ENCODE data around the gene COL6A3. TPM values are rescaled to one million over a fixed set of nuclear protein-coding genes. Genes with fewer than 3 reads are reported as not detected.

Gene COL6A3
- total RNA-seq, 1 experiment from 2014 or later: 1.2 TPM

DNA sequence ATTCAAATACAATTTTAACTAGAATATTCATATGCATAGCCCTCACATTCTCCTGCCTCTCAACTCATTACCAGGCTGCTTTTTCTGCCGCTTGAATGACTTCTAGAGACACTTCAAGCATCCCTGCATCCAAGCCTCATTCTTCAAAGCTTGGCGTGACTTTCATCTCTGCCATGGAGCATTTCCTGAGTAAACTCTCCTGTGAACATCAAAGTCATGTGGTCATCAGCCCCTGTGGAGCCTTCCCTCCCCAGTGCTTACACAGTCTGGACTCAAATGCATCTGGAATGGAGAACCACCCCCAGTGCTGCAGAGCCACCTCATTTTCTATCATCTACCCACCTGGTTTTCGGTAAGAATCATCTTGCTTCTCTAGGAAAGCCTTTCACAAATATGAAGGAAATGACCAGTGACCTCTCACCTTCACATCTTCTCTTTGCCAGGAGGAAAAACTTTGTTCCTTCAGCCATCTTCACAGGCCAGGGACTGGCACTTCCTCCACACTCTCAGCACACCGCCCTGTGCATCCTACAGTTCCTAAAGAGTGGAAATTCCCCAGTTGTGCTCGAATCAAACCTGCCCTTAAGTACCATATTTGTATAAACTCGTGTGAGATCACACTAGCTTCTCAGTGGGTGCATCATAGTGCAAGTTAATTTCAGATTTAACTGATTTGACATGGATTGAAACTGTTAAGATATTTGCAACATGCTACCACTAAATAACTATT lies 116.4 kb downstream of the COL6A3 start:
- Histone ChIP-seq H3K4me1 (ENCODE audit: control insufficient read depth in 1 of 2, insufficient read depth in 2 of 2, low read length in 2 of 2) (peaks cover 34 to 44% of the 10 kb centered on the region in 2 experiments), H3K9me3 (ENCODE audit: control insufficient read depth in 1 of 2, insufficient read depth in 1 of 2, low read depth in 1 of 2, low read length in 2 of 2) (no peaks in the 10 kb centered on the region), H3K27me3 (ENCODE audit: insufficient read depth, low read length) (no peaks in the 10 kb centered on the region; the same call in 1 of the 2 replicates), H4K20me1 (ENCODE audit: insufficient read depth) (no peaks in the 10 kb centered on the region), H3K9me2 (ENCODE audit: insufficient read depth) (no peaks in the 10 kb centered on the region), H3K79me2 (ENCODE audit: insufficient read depth, low read length) (no peaks in the 10 kb centered on the region), H3K27ac (ENCODE audit: low read depth, low read length) (no peak overlapping the region), H3K36me3 (ENCODE audit: control insufficient read depth in 1 of 2, insufficient read depth in 2 of 2, low read length in 2 of 2) (no peaks in the 10 kb centered on the region), H2AFZ (ENCODE audit: low read depth, low read length, poor library complexity, severe bottlenecking) (no peak overlapping the region), H3K9ac (ENCODE audit: low read length) (no peak overlapping the region), H3K4me2 (ENCODE audit: low read length) (peak overlapping the region; percentile 69), H3K4me3 (replicated peaks in 1 of 2; ENCODE audit: low read depth in 1 of 2, low read length in 2 of 2) (no peak overlapping the region)
- intact Hi-C loops (cut with micrococcal nuclease): no loop called here
- TF ChIP-seq TCF7L2 (IDR thresholded peaks at IDR 0.05; ENCODE audit: borderline replicate concordance, extremely low read depth, insufficient read depth, insufficient read length): peak; percentile 87
- TF ChIP-seq POLR2A (IDR thresholded peaks at IDR 0.05; ENCODE audit: borderline replicate concordance, extremely low read depth, insufficient read depth, insufficient read length): no peak
- ChIA-PET RAD21 (ENCODE audit: low non-redundant PET in 1 of 2, low total read pairs in 2 of 2, uncharacterized antibody in 2 of 2, unreplicated experiment in 2 of 2) (no interaction called here), CTCF (no interaction called here), POLR2A (no interaction called here)
- ATAC-seq: peak; percentile 32
- DNase-seq (ENCODE audit: low read depth, low spot score): no peak
- no TSS peak for BruUV-seq (replicated peaks)

DNA sequence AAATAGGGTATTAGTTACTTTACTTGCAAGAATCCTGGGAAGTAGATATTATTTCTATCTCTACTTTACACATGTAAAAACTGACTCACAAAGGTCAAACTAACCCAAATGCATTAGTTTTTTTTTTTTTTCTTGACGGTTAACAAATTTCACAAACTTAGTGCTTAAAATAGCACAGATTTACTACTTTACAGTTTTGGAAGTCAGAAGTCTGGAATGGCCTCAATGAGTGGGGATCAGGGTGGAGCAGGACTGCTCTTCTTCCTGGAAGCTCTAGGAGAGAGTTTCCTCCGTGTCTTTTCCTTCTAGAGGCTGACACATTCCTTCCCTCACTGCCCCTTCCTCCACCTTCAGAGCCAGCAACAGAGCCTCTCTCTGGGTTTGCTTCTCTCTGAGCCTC lies 117.2 kb downstream of the COL6A3 start:
- no TSS peak for BruUV-seq (replicated peaks)
- no peak for DNase-seq (ENCODE audit: low read depth, low spot score)
- TF ChIP-seq SRF (IDR thresholded peaks at IDR 0.05; ENCODE audit: low read depth): no peak
- TF ChIP-seq CBX3 (IDR thresholded peaks at IDR 0.05; ENCODE audit: low read depth): no peak
- TF ChIP-seq, protein P1, sequence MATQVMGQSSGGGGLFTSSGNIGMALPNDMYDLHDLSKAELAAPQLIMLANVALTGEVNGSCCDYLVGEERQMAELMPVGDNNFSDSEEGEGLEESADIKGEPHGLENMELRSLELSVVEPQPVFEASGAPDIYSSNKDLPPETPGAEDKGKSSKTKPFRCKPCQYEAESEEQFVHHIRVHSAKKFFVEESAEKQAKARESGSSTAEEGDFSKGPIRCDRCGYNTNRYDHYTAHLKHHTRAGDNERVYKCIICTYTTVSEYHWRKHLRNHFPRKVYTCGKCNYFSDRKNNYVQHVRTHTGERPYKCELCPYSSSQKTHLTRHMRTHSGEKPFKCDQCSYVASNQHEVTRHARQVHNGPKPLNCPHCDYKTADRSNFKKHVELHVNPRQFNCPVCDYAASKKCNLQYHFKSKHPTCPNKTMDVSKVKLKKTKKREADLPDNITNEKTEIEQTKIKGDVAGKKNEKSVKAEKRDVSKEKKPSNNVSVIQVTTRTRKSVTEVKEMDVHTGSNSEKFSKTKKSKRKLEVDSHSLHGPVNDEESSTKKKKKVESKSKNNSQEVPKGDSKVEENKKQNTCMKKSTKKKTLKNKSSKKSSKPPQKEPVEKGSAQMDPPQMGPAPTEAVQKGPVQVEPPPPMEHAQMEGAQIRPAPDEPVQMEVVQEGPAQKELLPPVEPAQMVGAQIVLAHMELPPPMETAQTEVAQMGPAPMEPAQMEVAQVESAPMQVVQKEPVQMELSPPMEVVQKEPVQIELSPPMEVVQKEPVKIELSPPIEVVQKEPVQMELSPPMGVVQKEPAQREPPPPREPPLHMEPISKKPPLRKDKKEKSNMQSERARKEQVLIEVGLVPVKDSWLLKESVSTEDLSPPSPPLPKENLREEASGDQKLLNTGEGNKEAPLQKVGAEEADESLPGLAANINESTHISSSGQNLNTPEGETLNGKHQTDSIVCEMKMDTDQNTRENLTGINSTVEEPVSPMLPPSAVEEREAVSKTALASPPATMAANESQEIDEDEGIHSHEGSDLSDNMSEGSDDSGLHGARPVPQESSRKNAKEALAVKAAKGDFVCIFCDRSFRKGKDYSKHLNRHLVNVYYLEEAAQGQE (IDR thresholded peaks at IDR 0.05; ENCODE audit: low read depth): no peak
- no peak for TF ChIP-seq POLR2A (IDR thresholded peaks at IDR 0.05; ENCODE audit: borderline replicate concordance, extremely low read depth, insufficient read depth, insufficient read length)
- TF ChIP-seq EGR1 (IDR thresholded peaks at IDR 0.05; ENCODE audit: low read depth): no peak
- no peak for TF ChIP-seq SP1 (IDR thresholded peaks at IDR 0.05; ENCODE audit: low read depth)
- TF ChIP-seq SIN3A (IDR thresholded peaks at IDR 0.05; ENCODE audit: low read depth): no peak
- no peak for TF ChIP-seq RAD21 (IDR thresholded peaks at IDR 0.05; ENCODE audit: low read depth)
- TF ChIP-seq, protein P2, sequence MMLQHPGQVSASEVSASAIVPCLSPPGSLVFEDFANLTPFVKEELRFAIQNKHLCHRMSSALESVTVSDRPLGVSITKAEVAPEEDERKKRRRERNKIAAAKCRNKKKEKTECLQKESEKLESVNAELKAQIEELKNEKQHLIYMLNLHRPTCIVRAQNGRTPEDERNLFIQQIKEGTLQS (IDR thresholded peaks at IDR 0.05): no peak
- no peak for TF ChIP-seq FOSL1 (IDR thresholded peaks at IDR 0.05; ENCODE audit: low read depth)
- no peak for TF ChIP-seq ZNF274 (IDR thresholded peaks at IDR 0.05; ENCODE audit: low read depth, low read length)
- no peak for TF ChIP-seq TCF7L2 (IDR thresholded peaks at IDR 0.05; ENCODE audit: borderline replicate concordance, extremely low read depth, insufficient read depth, insufficient read length)
- TF ChIP-seq EZH2phosphoT487 (IDR thresholded peaks at IDR 0.05; ENCODE audit: borderline replicate concordance): no peak
- no peak for TF ChIP-seq ELF1 (IDR thresholded peaks at IDR 0.05; ENCODE audit: borderline replicate concordance, low read depth)
- TF ChIP-seq EZH2 (IDR thresholded peaks at IDR 0.05): no peak
- no peak for TF ChIP-seq POLR2AphosphoS5 (IDR thresholded peaks at IDR 0.05; ENCODE audit: low read depth, low read length)
- Histone ChIP-seq H3K79me2 (ENCODE audit: insufficient read depth, low read length) (no peaks in the 10 kb centered on the region), H3K9me3 (ENCODE audit: control insufficient read depth in 1 of 2, insufficient read depth in 1 of 2, low read depth in 1 of 2, low read length in 2 of 2) (no peaks in the 10 kb centered on the region), H3K4me2 (ENCODE audit: low read length) (no peak overlapping the region), H3K4me3 (replicated peaks in 1 of 2; ENCODE audit: low read depth in 1 of 2, low read length in 2 of 2) (no peak overlapping the region), H4K20me1 (ENCODE audit: insufficient read depth) (no peaks in the 10 kb centered on the region), H3K27ac (ENCODE audit: low read depth, low read length) (no peak overlapping the region), H3K9ac (ENCODE audit: low read length) (no peak overlapping the region), H3K4me1 (ENCODE audit: control insufficient read depth in 1 of 2, insufficient read depth in 2 of 2, low read length in 2 of 2) (peaks cover 36 to 49% of the 10 kb centered on the region in 2 experiments), H3K27me3 (ENCODE audit: insufficient read depth, low read length) (no peaks in the 10 kb centered on the region; the same call in 1 of the 2 replicates), H3K9me2 (ENCODE audit: insufficient read depth) (no peaks in the 10 kb centered on the region), H2AFZ (ENCODE audit: low read depth, low read length, poor library complexity, severe bottlenecking) (no peak overlapping the region), H3K36me3 (ENCODE audit: control insufficient read depth in 1 of 2, insufficient read depth in 2 of 2, low read length in 2 of 2) (no peaks in the 10 kb centered on the region)
- ChIA-PET RAD21 (ENCODE audit: low non-redundant PET in 1 of 2, low total read pairs in 2 of 2, uncharacterized antibody in 2 of 2, unreplicated experiment in 2 of 2) (no interaction called here), POLR2A (no interaction called here), CTCF (no interaction called here)
- intact Hi-C loops (cut with micrococcal nuclease): no loop called here
- no peak for ATAC-seq
